NCI-H524 (cell line): ENCODE data around the gene MICOS13.
"Not testable (repeated sequence)": the region's sequence is repeated elsewhere in the genome, so short reads cannot be mapped to it uniquely, and the experiment has no call there.

Source experiments
- DNase-seq, 2 experiments: peaks; one replicate each; lab custom pipeline; 2025; lab: John Stamatoyannopoulos, UW

The MICOS13 gene

GRCh38 chr19:5680437-5681368, at the start of gene MICOS13, which contains the start of gene HSD11B1L:
MICOS13 (minus strand) TSS chr19:5680516; CDS start chr19:5680486, 30 bp downstream.
HSD11B1L (plus strand) TSS chr19:5681027; CDS start chr19:5684833, 3,806 bp downstream.
- DNase-seq, result peak; percentile 99 to 100

- DNase-seq, result no peak
Measured at GRCh38 chr19:5727453-5728050, 47.2 kb upstream of the MICOS13 start.

GRCh38 chr19:5719961-5720790, 39.9 kb upstream of the MICOS13 start, which contains the start of the genes CATSPERD and LONP1:
CATSPERD (plus strand) TSS chr19:5720637; CDS start chr19:5720738, 101 bp downstream.
LONP1 (minus strand) TSS chr19:5720146; CDS start chr19:5720132, 14 bp downstream.
- DNase-seq, result peak; percentile 98 to 99

GRCh38 chr19:5719274-5719960, 39.1 kb upstream of the MICOS13 start:
- peak in 1 of 2 experiments; percentile 27 for DNase-seq

- no peak for DNase-seq
Measured at GRCh38 chr19:5718579-5719273, 38.4 kb upstream of the MICOS13 start.

- DNase-seq, result no peak
Measured at GRCh38 chr19:5718037-5718578, 37.8 kb upstream of the MICOS13 start.

- DNase-seq, result no peak
Measured at GRCh38 chr19:5717215-5717935, 37.1 kb upstream of the MICOS13 start.

GRCh38 chr19:5714816-5715215, 34.5 kb upstream of the MICOS13 start:
- no peak for DNase-seq

GRCh38 chr19:5713228-5713627, 32.9 kb upstream of the MICOS13 start:
- DNase-seq, result no peak

GRCh38 chr19:5711713-5712161, 31.4 kb upstream of the MICOS13 start:
- DNase-seq, result no peak

GRCh38 chr19:5711025-5711424, 30.7 kb upstream of the MICOS13 start:
- DNase-seq, result no peak

- no peak for DNase-seq
Measured at GRCh38 chr19:5707576-5708575, 27.6 kb upstream of the MICOS13 start.

GRCh38 chr19:5706876-5707573, 26.7 kb upstream of the MICOS13 start:
- no peak for DNase-seq

- no peak for DNase-seq
Measured at GRCh38 chr19:5705552-5705951, 25.2 kb upstream of the MICOS13 start.

GRCh38 chr19:5703819-5704818, 23.8 kb upstream of the MICOS13 start:
- DNase-seq, result no peak

- DNase-seq, result not testable (repeated sequence)
Measured at GRCh38 chr19:5702053-5702410, 21.7 kb upstream of the MICOS13 start.
